ENCODE data around the gene SBF2.
A peak's percentile ranks its signal among the peaks of the same experiment; 100 is the strongest.
"Not testable (repeated sequence)": the region's sequence is repeated elsewhere in the genome, so short reads cannot be mapped to it uniquely, and the experiment has no call there.

Gene SBF2

GRCh38 chr11:10017050-10017449, 277.0 kb downstream of the SBF2 start:
- no peak for DNase-seq (ENCODE audit: low read depth)

DNA sequence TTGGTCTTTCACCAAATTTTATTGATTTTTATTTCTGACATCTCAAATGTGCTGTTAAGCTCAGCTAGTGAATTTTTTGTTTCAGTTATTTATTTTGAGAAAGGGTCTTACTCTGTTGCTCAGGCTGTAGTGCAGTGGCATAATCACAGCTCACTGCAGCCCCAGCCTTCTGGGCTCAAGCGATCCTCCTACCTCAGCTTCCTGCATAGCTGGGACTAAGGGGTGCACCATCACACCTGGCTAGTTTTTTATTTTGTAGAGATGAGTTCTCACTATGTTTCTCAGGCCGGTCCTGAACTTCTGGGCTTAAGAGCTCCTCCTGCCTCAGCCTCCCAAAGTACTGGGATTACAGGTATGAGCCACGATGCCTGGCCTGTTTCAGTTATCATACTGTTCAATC, 282.0 kb downstream of the SBF2 start:
- DNase-seq (ENCODE audit: low read depth), result no peak

GRCh38 chr11:10005955-10006525, 288.0 kb downstream of the SBF2 start:
- DNase-seq (ENCODE audit: low read depth), result no peak

- no peak for DNase-seq (ENCODE audit: low read depth)
Observed at GRCh38 chr11:10004526-10005113, 289.4 kb downstream of the SBF2 start.

GRCh38 chr11:10002221-10002620, 291.8 kb downstream of the SBF2 start:
- peak; percentile 47 for DNase-seq (ENCODE audit: low read depth)

GRCh38 chr11:9992306-9992705, 301.7 kb downstream of the SBF2 start:
- DNase-seq (ENCODE audit: low read depth), result peak; percentile 43

DNA sequence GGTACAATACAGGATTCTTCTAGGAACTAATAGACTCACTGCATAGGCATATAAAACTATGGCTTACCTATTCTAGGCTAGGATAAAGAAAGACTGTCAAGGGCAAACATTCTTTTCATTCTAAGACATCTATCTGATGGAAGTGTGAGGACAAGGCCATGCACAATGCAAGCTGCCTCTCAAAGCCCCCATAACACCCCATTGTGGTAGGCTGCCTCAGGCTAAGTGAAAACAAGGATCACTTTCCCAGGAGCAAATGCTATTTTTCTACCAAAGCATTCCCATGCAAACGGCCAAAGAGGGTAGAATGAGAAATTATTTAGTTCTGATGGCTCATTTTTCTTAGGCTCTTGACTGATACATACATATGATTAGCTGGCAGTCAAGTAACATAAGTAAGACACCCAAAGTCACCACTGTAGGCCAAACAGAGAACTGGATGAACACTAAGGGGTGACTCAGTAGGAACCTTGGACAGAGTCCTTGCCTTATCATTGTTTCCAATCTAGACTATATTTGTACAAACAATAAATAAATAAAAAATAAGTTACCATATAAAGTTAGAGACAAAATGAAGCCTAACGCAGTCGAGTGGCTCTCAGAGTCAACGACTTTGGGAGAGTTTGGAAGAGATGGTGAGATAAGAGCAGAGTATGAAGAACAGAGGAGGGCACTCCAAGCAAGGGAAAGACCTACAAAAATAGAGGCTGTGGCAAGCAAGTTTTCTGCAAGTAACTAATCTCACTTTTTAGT, 303.6 kb downstream of the SBF2 start:
- peak; percentile 25 for DNase-seq (ENCODE audit: low read depth)

DNA sequence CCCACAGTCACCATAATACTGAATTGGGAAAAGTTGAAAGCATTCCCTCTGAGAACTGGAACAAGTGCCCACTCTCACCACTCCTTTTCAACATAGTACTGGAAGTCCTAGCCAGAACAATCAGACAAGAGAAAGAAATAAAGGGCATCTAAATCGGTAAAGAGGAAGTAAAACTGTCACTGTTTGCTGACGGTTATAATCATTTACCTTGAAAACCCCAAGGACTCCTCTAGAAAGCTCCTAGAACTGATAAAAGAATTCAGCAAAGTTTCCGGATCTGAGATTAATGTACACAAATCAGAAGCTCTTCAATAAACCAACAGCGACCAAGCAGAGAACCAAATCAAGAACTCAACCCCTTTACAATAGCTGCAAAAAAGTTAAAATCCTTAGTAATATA, 306.7 kb downstream of the SBF2 start:
- DNase-seq (ENCODE audit: low read depth), result not testable (repeated sequence)

DNA sequence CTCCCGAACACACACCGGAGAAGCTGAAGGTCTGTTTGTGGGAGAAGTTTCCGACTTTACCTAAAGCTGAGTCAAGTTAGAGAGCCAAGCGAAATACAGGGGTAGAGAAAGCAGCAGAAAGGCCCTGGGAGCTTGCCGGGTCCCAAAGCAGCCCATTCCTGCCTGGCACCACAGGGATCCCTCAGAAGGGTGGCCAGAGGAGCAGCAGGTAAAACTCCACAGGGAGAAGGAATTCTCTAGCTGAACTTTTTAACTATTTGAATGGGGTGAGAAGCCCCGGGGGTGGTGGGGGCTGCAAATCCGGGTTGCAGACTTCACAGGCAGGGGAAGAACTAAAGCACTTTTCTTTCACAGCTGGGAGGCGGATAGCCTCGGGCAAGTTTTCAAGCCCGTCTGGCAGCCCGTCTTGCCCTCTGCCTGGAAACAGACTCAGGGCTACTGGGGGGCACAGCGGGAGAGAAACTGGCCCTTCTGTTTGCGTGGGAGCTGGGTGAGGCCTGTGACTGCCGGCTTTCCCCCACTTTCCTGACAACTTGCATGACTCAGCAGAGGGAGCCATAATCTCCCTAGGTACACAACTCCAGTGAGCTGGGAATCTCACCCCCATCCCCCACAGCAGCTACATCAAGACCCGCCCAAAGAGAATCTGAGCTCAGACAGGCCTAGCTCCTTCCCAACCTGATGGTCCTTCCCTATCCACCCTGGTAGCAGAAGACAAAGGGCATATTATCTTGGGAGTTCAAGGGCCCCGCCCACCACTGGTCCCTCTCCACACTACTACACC, 311.0 kb downstream of the SBF2 start:
- peak; percentile 78 for DNase-seq (ENCODE audit: low read depth)

- DNase-seq (ENCODE audit: low read depth), result peak; percentile 37
Observed at GRCh38 chr11:9982127-9982795, 311.8 kb downstream of the SBF2 start.

DNA sequence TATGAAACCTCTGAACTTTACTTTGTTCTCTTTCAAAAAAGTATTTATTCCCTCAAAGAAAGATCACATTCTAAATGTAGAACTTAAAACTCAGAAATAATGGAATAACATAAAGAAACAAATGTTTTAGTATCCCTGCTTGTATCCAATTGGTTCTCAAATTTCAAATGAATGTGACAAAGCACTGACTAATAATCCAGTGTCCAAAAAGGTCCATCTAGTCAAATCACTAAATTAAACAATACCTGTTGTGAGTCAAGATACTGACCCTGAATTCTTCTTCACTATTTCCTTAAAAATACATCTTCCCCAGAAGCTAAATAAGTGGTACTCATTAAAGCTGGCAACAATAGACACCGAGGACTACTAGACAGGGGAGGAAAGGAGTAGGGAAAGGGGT, 313.1 kb downstream of the SBF2 start:
- DNase-seq (ENCODE audit: low read depth), result no peak

- DNase-seq (ENCODE audit: low read depth), result no peak
Observed at GRCh38 chr11:9977554-9977953, 316.5 kb downstream of the SBF2 start.

- no peak for DNase-seq (ENCODE audit: low read depth)
Observed at GRCh38 chr11:9974375-9974774, 319.6 kb downstream of the SBF2 start.

DNA sequence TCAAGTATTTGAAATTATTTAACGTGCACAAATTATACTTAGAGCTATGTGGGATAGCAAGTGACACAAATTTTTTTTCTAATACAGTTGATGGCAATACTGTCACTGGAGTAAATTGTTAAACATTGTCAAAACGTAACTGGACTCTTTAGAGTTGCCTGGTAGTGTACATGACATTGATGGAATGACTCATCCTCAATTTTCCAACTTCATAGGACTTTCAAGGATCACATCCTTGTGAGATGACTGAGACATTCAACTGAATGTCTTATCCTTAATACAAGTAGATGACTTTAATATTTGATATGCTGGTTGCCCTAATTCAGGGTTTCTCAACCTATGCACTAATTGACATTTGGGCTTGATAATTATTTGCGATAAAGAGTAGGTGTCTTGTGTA, 320.1 kb downstream of the SBF2 start:
- no peak for DNase-seq (ENCODE audit: low read depth)

GRCh38 chr11:9972989-9973388, 321.0 kb downstream of the SBF2 start:
- DNase-seq (ENCODE audit: low read depth), result peak; percentile 50

- DNase-seq (ENCODE audit: low read depth), result no peak
Observed at GRCh38 chr11:9971894-9972293, 322.1 kb downstream of the SBF2 start.

DNA sequence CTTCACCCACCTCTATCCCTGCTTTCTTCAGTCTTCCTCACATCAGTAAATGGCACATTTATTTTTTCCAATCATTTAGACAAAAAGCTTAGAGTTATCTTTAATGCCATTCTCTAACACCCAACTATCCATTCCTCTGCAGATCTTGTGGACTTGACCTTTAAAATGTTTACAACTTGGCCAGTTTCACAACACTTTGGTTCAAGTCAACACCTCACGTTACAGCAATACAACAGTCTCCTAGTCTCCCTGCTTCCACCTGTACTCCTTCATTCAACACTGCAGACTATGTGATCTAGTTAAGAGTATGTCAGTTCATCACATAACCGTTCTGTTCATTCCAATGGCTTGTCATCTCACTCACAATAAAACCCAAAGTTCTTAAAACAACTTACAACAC, 325.0 kb downstream of the SBF2 start:
- DNase-seq (ENCODE audit: low read depth), result peak; percentile 24

- DNase-seq (ENCODE audit: low read depth), result no peak
Observed at GRCh38 chr11:9962722-9963121, 331.3 kb downstream of the SBF2 start.

DNA sequence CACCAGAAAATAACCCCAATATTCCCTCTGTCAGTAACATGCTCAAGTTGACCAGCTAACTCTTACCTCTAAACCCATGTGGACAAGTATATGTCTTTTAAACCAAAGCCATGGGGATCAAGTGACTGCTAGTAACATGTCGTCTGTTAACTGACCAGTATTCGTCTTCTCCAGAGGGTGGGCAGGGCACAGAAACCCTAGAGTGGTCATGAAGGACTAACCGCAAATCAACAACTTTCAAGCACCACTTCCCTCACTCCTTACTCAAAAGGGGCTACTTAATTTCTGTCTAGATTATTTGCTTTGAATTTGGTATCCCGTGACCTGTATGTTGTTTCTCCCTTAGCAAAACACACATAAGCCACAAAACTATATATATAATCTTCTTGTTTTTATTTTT, 336.9 kb downstream of the SBF2 start:
- no peak for DNase-seq (ENCODE audit: low read depth)

DNA sequence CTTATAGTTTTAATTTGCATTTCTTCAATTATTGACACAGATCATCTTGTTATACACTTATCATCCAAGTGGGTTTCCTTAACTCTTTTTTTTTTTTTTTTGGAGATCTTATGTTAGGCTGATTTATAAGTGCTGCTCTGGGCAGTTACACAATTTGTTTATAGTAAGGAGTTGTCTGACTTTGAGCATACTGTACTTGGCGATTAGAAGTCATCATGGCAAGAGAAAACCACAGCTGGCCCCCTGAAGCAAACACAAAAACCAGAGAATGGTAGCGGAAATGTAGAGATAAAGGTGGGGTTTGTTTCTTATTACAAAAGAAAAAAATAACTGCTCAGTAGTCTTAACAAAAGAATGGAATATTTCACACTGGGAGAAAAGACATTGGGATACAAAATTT, 337.5 kb downstream of the SBF2 start:
- peak; percentile 81 for DNase-seq (ENCODE audit: low read depth)

DNA sequence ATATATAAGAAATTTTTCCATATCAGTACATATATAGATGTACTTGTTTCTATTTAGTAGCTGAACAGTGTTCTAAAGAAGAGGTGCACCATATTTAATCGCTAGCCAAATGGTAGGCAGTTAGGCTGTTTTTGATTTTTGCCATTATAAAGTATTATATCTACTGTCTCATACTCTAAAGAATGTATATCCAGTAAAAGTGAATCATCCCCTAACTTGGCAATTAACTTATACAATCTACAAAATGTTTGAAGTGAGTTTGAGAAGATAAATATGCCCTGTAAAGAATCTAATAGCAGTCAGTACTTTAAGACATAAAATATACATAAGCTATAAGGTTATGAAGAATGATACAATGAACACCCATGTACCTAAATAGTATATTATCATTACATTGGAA, 338.6 kb downstream of the SBF2 start:
- DNase-seq (ENCODE audit: low read depth), result no peak

DNA sequence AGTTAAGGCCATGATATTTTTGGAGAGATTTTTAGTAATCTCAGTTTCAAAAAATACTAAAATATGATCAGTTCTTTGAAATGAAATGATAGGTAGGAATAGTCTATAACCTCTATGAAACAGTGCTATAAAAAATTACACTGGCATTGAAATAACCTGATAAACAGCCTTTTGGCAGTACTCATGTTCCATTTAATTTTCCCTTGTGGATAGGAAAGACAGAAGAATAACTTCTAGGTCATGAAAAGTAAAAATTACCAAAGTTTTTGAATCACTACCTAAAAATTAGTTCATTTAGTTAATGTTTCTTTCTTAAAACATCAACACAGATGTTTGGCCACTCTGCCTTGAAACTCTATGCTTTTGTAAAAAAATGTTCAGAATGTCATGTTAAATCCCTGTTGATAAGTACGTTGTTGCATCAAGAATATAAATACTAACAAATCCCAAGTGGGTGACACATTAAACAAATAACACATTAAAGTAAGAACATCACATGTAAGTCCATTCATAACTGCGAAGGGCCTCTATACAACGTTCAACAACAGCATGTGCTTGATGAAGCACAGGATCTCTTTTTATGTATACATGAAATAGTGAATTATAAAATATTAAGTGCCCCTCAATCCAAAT, 339.9 kb downstream of the SBF2 start:
- peak; percentile 74 for DNase-seq (ENCODE audit: low read depth)
